DND-41 (cell line): ENCODE data around the gene MYCBPAP.

Experiments
- ATAC-seq: fragments of 200-7000 bp; cut with Tn5 transposase; 3 replicates; pipeline ENCODE4 v1.9.1; 2021; ENCODE audit warnings: low read depth; ENCODE audit not compliant: insufficient read depth
- DNase-seq: peaks from one replicate; pipeline ENCODE4 v3.0.0-alpha.2; 2020
- H2AFZ ChIP-seq: 2 replicates; pipeline ENCODE4 v1.6.0; 2012; ENCODE audit warnings: low read depth, low read length
- H3K27ac ChIP-seq: 2 replicates; pipeline ENCODE4 v1.5.1; 2012; ENCODE audit warnings: low read length, inconsistent platforms
- H3K27me3 ChIP-seq: fragments of 200-600 bp; sonication (generic); 2 replicates; pipeline ENCODE4 v1.6.0; 2012; ENCODE audit warnings: low read length, mild to moderate bottlenecking, inconsistent platforms; ENCODE audit not compliant: insufficient read depth, poor library complexity
- H3K36me3 ChIP-seq: 2 replicates; pipeline ENCODE4 v1.5.1; 2012; ENCODE audit warnings: low read length, inconsistent platforms; ENCODE audit not compliant: insufficient read depth
- H3K4me1 ChIP-seq: 2 replicates; pipeline ENCODE4 v1.5.1; 2012; ENCODE audit warnings: mild to moderate bottlenecking, low read length; ENCODE audit not compliant: insufficient read depth
- H3K4me2 ChIP-seq: 2 replicates; pipeline ENCODE4 v1.6.0; 2012; ENCODE audit warnings: mild to moderate bottlenecking, moderate library complexity, low read length, inconsistent platforms; ENCODE audit not compliant: insufficient read depth
- H3K4me3 ChIP-seq, 2 experiments: fragments of 200-600 bp in 1 of 2; shearing (Covaris generic) in 1 of 2; 2 replicates each; pipeline ENCODE4 v1.5.1; 2012 to 2016; ENCODE audit warnings: inconsistent platforms in 2 of 2, low read length in 2 of 2, mild to moderate bottlenecking in 2 of 2, low read depth in 1 of 2, moderate library complexity in 1 of 2
- H3K79me2 ChIP-seq: 2 replicates; pipeline ENCODE4 v1.6.0; 2012; ENCODE audit warnings: low read length, inconsistent platforms; ENCODE audit not compliant: insufficient read depth
- H3K9ac ChIP-seq: 2 replicates; pipeline ENCODE4 v1.6.0; 2012; ENCODE audit warnings: low read depth, mild to moderate bottlenecking, inconsistent platforms, low read length, moderate library complexity
- H3K9me3 ChIP-seq: 2 replicates; pipeline ENCODE4 v1.5.1; 2012; ENCODE audit warnings: low read length, moderate library complexity, mild to moderate bottlenecking, inconsistent platforms; ENCODE audit not compliant: insufficient read depth, severe bottlenecking
- H4K20me1 ChIP-seq: 2 replicates; pipeline ENCODE4 v1.6.0; 2012; ENCODE audit warnings: low read length; ENCODE audit not compliant: insufficient read depth
- EZH2 ChIP-seq: IDR thresholded peaks from 3 replicates; pipeline ENCODE4 v1.6.1; 2012; ENCODE audit warnings: borderline replicate concordance, low read depth, mild to moderate bottlenecking, moderate library complexity, low read length, inconsistent platforms; ENCODE audit not compliant: severe bottlenecking
- TF ChIP-seq, protein P1 (sequence below): IDR thresholded peaks from 2 replicates; pipeline ENCODE4 v1.5.1; 2012; ENCODE audit warnings: borderline replicate concordance, low read length, moderate library complexity, mild to moderate bottlenecking; ENCODE audit not compliant: poor library complexity, severe bottlenecking; ENCODE audit errors: extremely low read depth

Gene MYCBPAP

DNA sequence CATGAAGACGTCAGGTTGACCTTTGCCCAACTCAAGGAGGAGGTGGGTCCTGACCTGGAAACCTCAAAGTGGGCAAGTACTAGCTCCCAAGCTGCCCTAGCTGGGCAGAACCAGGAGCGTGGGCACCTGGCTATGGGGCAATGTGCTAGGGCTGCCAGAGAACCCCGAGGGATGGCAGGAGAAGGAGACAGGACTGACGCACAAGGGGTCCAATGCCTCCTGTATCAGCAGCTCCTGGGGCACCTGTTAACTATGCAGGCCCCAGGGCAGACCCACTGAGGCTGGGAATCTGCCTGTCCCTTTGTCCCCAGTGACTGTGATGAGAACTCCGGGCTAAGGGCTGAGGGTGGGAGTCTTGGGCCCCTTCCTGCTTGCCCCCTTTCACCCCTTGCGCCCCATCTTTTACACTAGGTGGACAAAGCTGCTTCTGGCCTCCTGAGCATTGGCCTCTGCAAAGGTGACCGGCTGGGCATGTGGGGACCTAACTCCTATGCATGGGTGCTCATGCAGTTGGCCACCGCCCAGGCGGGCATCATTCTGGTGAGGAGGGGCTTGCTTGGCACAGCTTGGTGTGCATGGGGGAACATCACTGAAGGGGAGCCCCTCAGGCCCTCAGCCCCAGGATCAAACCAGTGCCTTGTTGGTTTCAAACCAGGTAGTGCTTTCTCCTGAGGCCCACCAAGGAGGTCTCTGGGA lies 47.3 kb upstream of the MYCBPAP start:
- peaks cover under 1% of the 10 kb centered on the region; the same call in 1 of the 2 replicates for H3K36me3 ChIP-seq
- no peaks in the 10 kb centered on the region for H3K27me3 ChIP-seq
- no peak overlapping the region for H3K4me3 ChIP-seq
- TF ChIP-seq, protein P1, sequence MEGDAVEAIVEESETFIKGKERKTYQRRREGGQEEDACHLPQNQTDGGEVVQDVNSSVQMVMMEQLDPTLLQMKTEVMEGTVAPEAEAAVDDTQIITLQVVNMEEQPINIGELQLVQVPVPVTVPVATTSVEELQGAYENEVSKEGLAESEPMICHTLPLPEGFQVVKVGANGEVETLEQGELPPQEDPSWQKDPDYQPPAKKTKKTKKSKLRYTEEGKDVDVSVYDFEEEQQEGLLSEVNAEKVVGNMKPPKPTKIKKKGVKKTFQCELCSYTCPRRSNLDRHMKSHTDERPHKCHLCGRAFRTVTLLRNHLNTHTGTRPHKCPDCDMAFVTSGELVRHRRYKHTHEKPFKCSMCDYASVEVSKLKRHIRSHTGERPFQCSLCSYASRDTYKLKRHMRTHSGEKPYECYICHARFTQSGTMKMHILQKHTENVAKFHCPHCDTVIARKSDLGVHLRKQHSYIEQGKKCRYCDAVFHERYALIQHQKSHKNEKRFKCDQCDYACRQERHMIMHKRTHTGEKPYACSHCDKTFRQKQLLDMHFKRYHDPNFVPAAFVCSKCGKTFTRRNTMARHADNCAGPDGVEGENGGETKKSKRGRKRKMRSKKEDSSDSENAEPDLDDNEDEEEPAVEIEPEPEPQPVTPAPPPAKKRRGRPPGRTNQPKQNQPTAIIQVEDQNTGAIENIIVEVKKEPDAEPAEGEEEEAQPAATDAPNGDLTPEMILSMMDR, result no peak
- no peak for TF ChIP-seq EZH2
- H4K20me1 ChIP-seq, result peaks cover 2% of the 10 kb centered on the region; the same call in 1 of the 2 replicates
- H3K9me3 ChIP-seq, result no peaks in the 10 kb centered on the region
- DNase-seq (no peak), ATAC-seq (no peak)
- no peak overlapping the region for H3K27ac ChIP-seq
- H3K79me2 ChIP-seq, result no peaks in the 10 kb centered on the region
- H2AFZ ChIP-seq, result no peak overlapping the region
- H3K4me1 ChIP-seq, result no peaks in the 10 kb centered on the region
- H3K4me2 ChIP-seq, result no peak overlapping the region
- no peak overlapping the region for H3K9ac ChIP-seq

- no peaks in the 10 kb centered on the region for H3K79me2 ChIP-seq
- TF ChIP-seq, protein P1, result no peak
- no peak for TF ChIP-seq EZH2
- no peak overlapping the region for H2AFZ ChIP-seq
- H3K27ac ChIP-seq, result no peak overlapping the region
- no peaks in the 10 kb centered on the region for H3K9me3 ChIP-seq
- no peak overlapping the region for H3K9ac ChIP-seq
- no peak for DNase-seq
- no peak; the same call in 2 of the 3 replicates for ATAC-seq
- H3K4me3 ChIP-seq, result no peak overlapping the region
- H3K36me3 ChIP-seq, result no peaks in the 10 kb centered on the region; the same call in 1 of the 2 replicates
- no peak overlapping the region for H3K4me2 ChIP-seq
- H4K20me1 ChIP-seq, result peaks cover 2% of the 10 kb centered on the region; the same call in 1 of the 2 replicates
- H3K4me1 ChIP-seq, result no peaks in the 10 kb centered on the region
- H3K27me3 ChIP-seq, result no peaks in the 10 kb centered on the region
These were observed 46.6 kb upstream of the MYCBPAP start for GRCh38 chr17:50461550-50462132.

- H3K27me3 ChIP-seq, result no peaks in the 10 kb centered on the region
- no peak overlapping the region for H3K9ac ChIP-seq
- TF ChIP-seq EZH2, result no peak
- TF ChIP-seq, protein P1, result no peak
- H2AFZ ChIP-seq, result no peak overlapping the region
- H4K20me1 ChIP-seq, result peaks cover 2% of the 10 kb centered on the region; the same call in 1 of the 2 replicates
- no peak overlapping the region for H3K27ac ChIP-seq
- no peak overlapping the region for H3K4me3 ChIP-seq
- no peak for ATAC-seq
- H3K79me2 ChIP-seq, result no peaks in the 10 kb centered on the region
- no peak overlapping the region for H3K4me2 ChIP-seq
- H3K4me1 ChIP-seq, result no peaks in the 10 kb centered on the region
- no peaks in the 10 kb centered on the region for H3K9me3 ChIP-seq
- H3K36me3 ChIP-seq, result no peaks in the 10 kb centered on the region; the same call in 1 of the 2 replicates
- no peak for DNase-seq
These were observed 45.8 kb upstream of the MYCBPAP start for GRCh38 chr17:50462446-50462845.
